Choroid plexus epithelial cell (primary cell): Measurements from ENCODE around the gene PRKCE.
A peak's percentile ranks its signal among the peaks of the same experiment; 100 is the strongest.

Experiments
- DNase-seq: peaks from one replicate; pipeline ENCODE4 v3.0.0-alpha.2; 2010; ENCODE audit warnings: low read depth
- H3K4me3 ChIP-seq: 2 replicates; pipeline ENCODE4 v1.5.1; 2011; ENCODE audit warnings: low read depth, mild to moderate bottlenecking, control low read depth, low read length, moderate library complexity
- TF ChIP-seq, protein P1 (sequence below): conservative IDR thresholded peaks from 2 replicates; pipeline ENCODE4 v1.5.1; 2011; ENCODE audit warnings: low read depth, mild to moderate bottlenecking, control low read depth, inconsistent platforms, low read length, moderate library complexity

Gene PRKCE

DNA sequence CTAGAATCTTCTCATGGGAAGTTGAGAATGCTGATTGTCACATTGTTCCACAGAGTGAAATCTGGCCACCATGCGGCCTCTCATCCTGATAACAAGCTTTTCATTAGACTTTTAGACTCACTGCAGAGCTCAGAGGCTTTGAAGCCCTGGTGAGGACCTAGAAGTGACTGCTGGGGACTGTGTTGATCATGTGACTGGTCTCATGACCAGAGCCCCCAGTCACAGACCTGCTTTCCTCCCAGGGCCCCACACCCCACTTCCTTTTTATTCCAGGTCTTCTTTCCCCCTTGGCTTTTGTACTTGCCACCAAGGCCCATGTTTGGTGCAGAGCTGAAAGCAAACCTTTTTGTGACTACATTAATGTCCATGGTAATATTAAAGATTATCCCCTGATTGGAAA, 45.2 kb downstream of the PRKCE start:
- no peak for DNase-seq
- no peak overlapping the region for H3K4me3 ChIP-seq
- TF ChIP-seq, protein P1, sequence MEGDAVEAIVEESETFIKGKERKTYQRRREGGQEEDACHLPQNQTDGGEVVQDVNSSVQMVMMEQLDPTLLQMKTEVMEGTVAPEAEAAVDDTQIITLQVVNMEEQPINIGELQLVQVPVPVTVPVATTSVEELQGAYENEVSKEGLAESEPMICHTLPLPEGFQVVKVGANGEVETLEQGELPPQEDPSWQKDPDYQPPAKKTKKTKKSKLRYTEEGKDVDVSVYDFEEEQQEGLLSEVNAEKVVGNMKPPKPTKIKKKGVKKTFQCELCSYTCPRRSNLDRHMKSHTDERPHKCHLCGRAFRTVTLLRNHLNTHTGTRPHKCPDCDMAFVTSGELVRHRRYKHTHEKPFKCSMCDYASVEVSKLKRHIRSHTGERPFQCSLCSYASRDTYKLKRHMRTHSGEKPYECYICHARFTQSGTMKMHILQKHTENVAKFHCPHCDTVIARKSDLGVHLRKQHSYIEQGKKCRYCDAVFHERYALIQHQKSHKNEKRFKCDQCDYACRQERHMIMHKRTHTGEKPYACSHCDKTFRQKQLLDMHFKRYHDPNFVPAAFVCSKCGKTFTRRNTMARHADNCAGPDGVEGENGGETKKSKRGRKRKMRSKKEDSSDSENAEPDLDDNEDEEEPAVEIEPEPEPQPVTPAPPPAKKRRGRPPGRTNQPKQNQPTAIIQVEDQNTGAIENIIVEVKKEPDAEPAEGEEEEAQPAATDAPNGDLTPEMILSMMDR = no peak

GRCh38 chr2:45697190-45697589, 45.7 kb downstream of the PRKCE start:
- TF ChIP-seq, protein P1 = no peak
- H3K4me3 ChIP-seq = no peak overlapping the region
- no peak for DNase-seq

DNA sequence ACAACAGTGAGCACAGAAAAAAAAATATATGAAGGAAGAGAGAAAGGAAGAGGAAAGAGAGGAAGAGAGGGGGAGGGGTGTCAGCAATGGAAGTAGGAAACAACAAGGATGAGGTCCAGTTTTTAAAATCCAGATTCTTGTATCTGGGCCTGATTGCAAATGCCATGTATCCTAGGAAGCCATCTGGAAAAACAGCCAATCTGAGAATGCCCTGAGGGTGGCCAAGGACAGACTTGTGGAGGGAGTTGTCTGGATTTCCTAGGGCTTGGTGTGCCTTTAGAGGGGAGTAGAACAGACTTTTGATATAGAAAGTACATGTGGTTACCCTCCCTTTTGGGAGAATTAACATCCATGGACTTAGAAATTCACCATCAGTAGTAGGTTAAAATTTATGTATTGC, 47.1 kb downstream of the PRKCE start:
- TF ChIP-seq, protein P1 = no peak
- DNase-seq = no peak
- H3K4me3 ChIP-seq = no peak overlapping the region

DNA sequence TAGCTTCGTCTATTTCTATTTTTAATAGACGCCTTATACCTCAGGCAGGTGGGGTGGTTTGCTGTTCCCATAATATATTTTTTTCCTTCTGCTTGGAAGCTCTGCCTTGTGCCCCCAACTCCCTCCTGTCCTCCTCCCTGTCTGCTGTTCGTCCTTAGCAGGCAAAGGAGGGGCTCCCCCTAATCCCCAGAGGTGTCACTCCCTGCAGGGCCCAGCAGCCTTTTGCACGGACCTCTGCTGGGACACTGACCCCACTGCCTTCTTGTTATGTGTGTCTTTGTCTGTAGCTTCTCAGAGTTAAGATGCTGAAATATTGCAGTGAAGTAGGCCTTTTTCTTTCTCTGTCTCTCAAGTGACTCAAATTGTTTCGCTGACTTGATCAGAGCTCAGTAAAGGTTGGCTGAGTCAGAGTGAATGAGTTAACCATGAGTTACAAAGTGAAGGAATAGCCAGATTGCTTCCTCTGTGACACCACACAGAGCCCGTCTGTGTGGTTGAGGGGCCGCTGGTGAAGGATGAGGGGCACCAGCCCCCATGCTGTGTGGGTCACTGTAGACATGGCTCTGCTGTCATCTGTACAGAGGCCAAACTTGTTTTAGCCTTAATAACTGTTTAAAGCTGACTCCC, 47.7 kb downstream of the PRKCE start:
- no peak overlapping the region for H3K4me3 ChIP-seq
- TF ChIP-seq, protein P1 = no peak

GRCh38 chr2:45700407-45701013, 49.0 kb downstream of the PRKCE start:
- TF ChIP-seq, protein P1 = no peak
- no peak overlapping the region for H3K4me3 ChIP-seq
- DNase-seq = no peak

More for the DNA sequence above, 47.7 kb downstream of the PRKCE start:
- peak; percentile 67 for DNase-seq

GRCh38 chr2:45705233-45705632, 53.8 kb downstream of the PRKCE start:
- no peak overlapping the region for H3K4me3 ChIP-seq
- TF ChIP-seq, protein P1 = no peak
- no peak for DNase-seq

DNA sequence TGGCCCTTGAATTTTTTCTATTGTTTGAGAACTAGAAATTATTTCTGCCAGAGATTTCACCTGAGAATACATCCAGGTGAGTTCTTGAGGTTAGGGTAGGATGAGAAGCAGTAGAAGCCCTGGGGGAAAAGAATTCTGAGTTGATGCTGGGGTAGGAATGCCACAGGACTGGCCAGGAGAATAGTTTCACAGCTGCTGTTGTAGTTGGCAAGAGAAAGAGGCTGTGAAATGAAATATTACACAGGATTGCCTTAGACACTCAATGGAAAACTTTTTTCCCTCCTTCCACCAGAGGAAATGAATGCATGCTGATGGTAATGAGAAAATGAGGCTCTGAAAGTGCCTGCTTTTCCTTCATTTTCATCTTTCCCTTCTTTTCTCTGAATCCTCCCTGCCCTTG, 54.6 kb downstream of the PRKCE start:
- DNase-seq = peak; percentile 12
- TF ChIP-seq, protein P1 = no peak
- H3K4me3 ChIP-seq = no peak overlapping the region
